ENCODE data around the gene TRUB2.

Gene TRUB2

GRCh38 chr9:128321879-128322403, 306 bp downstream of the TRUB2 start:
- Histone ChIP-seq H3K4me3 (ENCODE audit: low read depth in 1 of 2, low read length in 1 of 2) (peak overlapping the region; percentile 81 to 89), H3K9me3 (no peaks in the 10 kb centered on the region), H3K27me3 (no peaks in the 10 kb centered on the region), H3K4me1 (ENCODE audit: control insufficient read depth in 1 of 2, insufficient read depth in 1 of 2, low read depth in 1 of 2, low read length in 1 of 2) (peaks cover 21 to 22% of the 10 kb centered on the region in 2 experiments), H3K27ac (peak overlapping the region; percentile 90), H3K36me3 (peaks cover 6% of the 10 kb centered on the region)
- TF ChIP-seq CTCF (IDR thresholded peaks at IDR 0.05): no peak

DNA sequence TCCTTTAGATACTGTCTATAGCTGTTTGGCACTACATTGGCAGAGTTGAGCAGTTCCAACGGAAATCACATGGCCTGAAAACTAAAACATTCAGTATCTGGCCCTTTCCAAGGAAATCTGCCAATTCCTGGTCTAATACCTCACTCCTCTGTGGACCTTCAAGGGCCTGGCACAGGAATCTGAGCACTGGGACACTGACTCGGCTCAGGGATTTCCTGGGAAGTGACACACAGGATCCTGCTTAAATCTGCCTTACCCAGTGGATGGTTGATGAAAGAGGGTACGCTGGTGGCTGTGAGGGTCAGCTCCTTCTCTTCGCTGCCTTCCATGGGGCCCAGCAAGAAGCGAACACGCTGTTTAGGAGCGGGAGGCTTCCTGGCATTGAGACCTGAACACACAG, 904 bp downstream of the TRUB2 start:
- Histone ChIP-seq H3K9me3 (no peaks in the 10 kb centered on the region), H3K4me3 (ENCODE audit: low read depth in 1 of 2, low read length in 1 of 2) (peak overlapping the region; percentile 81 to 89), H3K27me3 (no peaks in the 10 kb centered on the region), H3K27ac (no peak overlapping the region), H3K4me1 (ENCODE audit: control insufficient read depth in 1 of 2, insufficient read depth in 1 of 2, low read depth in 1 of 2, low read length in 1 of 2) (peaks cover 21 to 22% of the 10 kb centered on the region in 2 experiments), H3K36me3 (peaks cover 11% of the 10 kb centered on the region)
- no peak for TF ChIP-seq CTCF (IDR thresholded peaks at IDR 0.05)

GRCh38 chr9:128317629-128318028, 4.6 kb downstream of the TRUB2 start:
- TF ChIP-seq CTCF (IDR thresholded peaks at IDR 0.05): no peak
- Histone ChIP-seq H3K4me3 (ENCODE audit: low read depth in 1 of 2, low read length in 1 of 2) (no peak overlapping the region), H3K4me1 (ENCODE audit: control insufficient read depth in 1 of 2, insufficient read depth in 1 of 2, low read depth in 1 of 2, low read length in 1 of 2) (peaks cover 7 to 8% of the 10 kb centered on the region in 2 experiments), H3K27ac (no peak overlapping the region), H3K9me3 (no peaks in the 10 kb centered on the region), H3K27me3 (no peaks in the 10 kb centered on the region), H3K36me3 (peaks cover 7% of the 10 kb centered on the region)

DNA sequence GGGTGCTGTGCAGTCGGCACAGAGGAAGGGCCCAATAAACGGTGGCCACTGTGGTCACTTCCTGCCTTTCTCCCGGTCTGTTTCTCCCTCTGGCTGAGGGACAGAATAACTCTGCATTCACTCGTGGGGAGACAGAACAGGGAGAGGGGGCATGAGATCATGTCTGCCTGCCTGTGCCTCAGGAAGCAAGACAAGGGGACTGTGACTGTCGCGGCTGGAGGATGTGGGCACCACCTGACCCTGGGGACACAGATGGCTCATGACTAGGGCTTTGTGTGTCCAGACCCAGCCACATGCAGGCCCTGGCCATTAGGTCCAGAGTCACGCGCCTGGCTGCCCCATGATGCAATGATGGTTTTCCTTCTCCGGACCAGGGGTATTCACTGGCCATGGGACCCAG, 5.8 kb downstream of the TRUB2 start:
- Histone ChIP-seq H3K9me3 (no peaks in the 10 kb centered on the region), H3K36me3 (peaks cover 8% of the 10 kb centered on the region), H3K4me3 (ENCODE audit: low read depth in 1 of 2, low read length in 1 of 2) (no peak overlapping the region), H3K27ac (no peak overlapping the region), H3K27me3 (no peaks in the 10 kb centered on the region), H3K4me1 (ENCODE audit: control insufficient read depth in 1 of 2, insufficient read depth in 1 of 2, low read depth in 1 of 2, low read length in 1 of 2) (peaks cover 0 to under 1% of the 10 kb centered on the region in 2 experiments)
- no peak for TF ChIP-seq CTCF (IDR thresholded peaks at IDR 0.05)

- H3K4me1 ChIP-seq (ENCODE audit: control insufficient read depth in 1 of 2, insufficient read depth in 1 of 2, low read depth in 1 of 2, low read length in 1 of 2): no peaks in the 10 kb centered on the region
- H3K36me3 ChIP-seq: peaks cover 23% of the 10 kb centered on the region
- TF ChIP-seq CTCF (IDR thresholded peaks at IDR 0.05): no peak
- no peak overlapping the region for H3K27ac ChIP-seq
- H3K27me3 ChIP-seq: no peaks in the 10 kb centered on the region
- no peaks in the 10 kb centered on the region for H3K9me3 ChIP-seq
- no peak overlapping the region for H3K4me3 ChIP-seq (ENCODE audit: low read depth in 1 of 2, low read length in 1 of 2)
These were observed 7.5 kb downstream of the TRUB2 start for GRCh38 chr9:128314697-128315096.

- no peak overlapping the region for H3K4me3 ChIP-seq (ENCODE audit: low read depth in 1 of 2, low read length in 1 of 2)
- peaks cover 22% of the 10 kb centered on the region for H3K36me3 ChIP-seq
- H3K27me3 ChIP-seq: no peaks in the 10 kb centered on the region
- no peaks in the 10 kb centered on the region for H3K4me1 ChIP-seq (ENCODE audit: control insufficient read depth in 1 of 2, insufficient read depth in 1 of 2, low read depth in 1 of 2, low read length in 1 of 2)
- TF ChIP-seq CTCF (IDR thresholded peaks at IDR 0.05): no peak
- no peak overlapping the region for H3K27ac ChIP-seq
- no peaks in the 10 kb centered on the region for H3K9me3 ChIP-seq
These were observed 11.8 kb downstream of the TRUB2 start for GRCh38 chr9:128310461-128310860.
